ENCODE results near the gene PSMC6. TPM values are rescaled to one million over a fixed set of nuclear protein-coding genes. Genes with fewer than 3 reads are reported as not detected.
A peak's percentile ranks its signal among the peaks of the same experiment; 100 is the strongest.

PSMC6 gene
- total and polyA plus RNA-seq, 2 of the 13 experiments (the other 11 are each of a cell fraction or from before 2014, with no cell fraction given): 90.0 to 210 TPM

DNA sequence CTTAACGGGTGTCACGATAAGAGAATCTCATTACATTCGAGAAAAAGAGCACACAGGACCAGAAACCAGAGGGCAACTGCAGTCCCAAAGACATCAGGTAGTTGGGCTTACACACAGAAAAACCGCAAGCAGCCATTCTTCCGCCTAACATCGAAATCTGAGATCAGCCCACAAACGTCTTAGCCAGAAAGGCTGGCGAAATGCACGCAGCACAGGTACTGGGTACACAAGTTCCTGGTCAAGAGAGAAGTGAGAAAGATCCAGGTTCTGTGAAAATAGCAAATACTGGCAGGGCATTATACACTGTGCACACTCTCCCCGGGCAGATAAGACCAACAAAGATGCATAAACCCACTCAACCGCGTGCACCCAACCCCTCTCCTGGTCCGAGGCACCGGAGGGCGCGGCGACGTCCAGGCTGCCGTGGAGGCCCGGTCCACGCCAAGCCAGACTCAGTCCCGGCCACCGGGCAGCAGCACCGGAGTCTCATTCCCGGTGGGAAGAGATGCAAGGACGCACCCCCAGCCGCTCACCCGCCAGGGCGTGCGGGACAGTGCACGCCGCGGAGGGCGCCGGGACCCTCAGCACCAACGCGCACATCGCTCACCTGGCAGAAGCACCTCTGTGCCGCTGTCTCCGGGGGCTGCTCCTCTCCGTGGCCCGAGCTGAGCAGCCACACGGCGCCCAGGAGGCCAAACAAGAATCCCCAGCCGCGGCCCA is 12.1 kb upstream of the PSMC6 start (continued):
- TF ChIP-seq ZNF850 (CRISPR knock-in tag; conservative IDR thresholded peaks at IDR 0.05): no peak
- TF ChIP-seq ZNF790 (CRISPR knock-in tag; IDR thresholded peaks at IDR 0.05; ENCODE audit: borderline replicate concordance): 0 out of 2 replicates have a peak, but pooled peaks have one; percentile 47
- TF ChIP-seq RNF2 (conservative IDR thresholded peaks at IDR 0.05; ENCODE audit: low read depth): no peak
- TF ChIP-seq ZNF564 (CRISPR knock-in tag; IDR thresholded peaks at IDR 0.05): no peak
- TF ChIP-seq KDM4B (CRISPR knock-in tag; IDR thresholded peaks at IDR 0.05): 0 out of 2 replicates have a peak, but pooled peaks have one; percentile 17
- TF ChIP-seq HDAC1 (CRISPR knock-in tag; IDR thresholded peaks at IDR 0.05): peak; percentile 57
- no peak for TF ChIP-seq ZNF570 (CRISPR knock-in tag; IDR thresholded peaks at IDR 0.05; ENCODE audit: borderline replicate concordance)
- TF ChIP-seq ZMYM3 (CRISPR knock-in tag; IDR thresholded peaks at IDR 0.05): peak; percentile 34; the same call in 1 of the 2 replicates
- no peak for TF ChIP-seq CBX1 (IDR thresholded peaks at IDR 0.05; ENCODE audit: low read depth)
- TF ChIP-seq, protein P1, sequence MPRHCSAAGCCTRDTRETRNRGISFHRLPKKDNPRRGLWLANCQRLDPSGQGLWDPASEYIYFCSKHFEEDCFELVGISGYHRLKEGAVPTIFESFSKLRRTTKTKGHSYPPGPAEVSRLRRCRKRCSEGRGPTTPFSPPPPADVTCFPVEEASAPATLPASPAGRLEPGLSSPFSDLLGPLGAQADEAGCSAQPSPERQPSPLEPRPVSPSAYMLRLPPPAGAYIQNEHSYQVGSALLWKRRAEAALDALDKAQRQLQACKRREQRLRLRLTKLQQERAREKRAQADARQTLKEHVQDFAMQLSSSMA (CRISPR knock-in tag; IDR thresholded peaks at IDR 0.05): 0 out of 2 replicates have a peak, but pooled peaks have one; percentile 28
- peak; percentile 39; the same call in 1 of the 2 replicates for TF ChIP-seq KDM3A (CRISPR knock-in tag; IDR thresholded peaks at IDR 0.05; ENCODE audit: low read depth)
- peak; percentile 73 for TF ChIP-seq SRSF1 (optimal IDR thresholded peaks at IDR 0.05; ENCODE audit: low read depth, low read length)
- TF ChIP-seq, protein P2, sequence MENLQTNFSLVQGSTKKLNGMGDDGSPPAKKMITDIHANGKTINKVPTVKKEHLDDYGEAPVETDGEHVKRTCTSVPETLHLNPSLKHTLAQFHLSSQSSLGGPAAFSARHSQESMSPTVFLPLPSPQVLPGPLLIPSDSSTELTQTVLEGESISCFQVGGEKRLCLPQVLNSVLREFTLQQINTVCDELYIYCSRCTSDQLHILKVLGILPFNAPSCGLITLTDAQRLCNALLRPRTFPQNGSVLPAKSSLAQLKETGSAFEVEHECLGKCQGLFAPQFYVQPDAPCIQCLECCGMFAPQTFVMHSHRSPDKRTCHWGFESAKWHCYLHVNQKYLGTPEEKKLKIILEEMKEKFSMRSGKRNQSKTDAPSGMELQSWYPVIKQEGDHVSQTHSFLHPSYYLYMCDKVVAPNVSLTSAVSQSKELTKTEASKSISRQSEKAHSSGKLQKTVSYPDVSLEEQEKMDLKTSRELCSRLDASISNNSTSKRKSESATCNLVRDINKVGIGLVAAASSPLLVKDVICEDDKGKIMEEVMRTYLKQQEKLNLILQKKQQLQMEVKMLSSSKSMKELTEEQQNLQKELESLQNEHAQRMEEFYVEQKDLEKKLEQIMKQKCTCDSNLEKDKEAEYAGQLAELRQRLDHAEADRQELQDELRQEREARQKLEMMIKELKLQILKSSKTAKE (CRISPR knock-in tag; IDR thresholded peaks at IDR 0.05; ENCODE audit: borderline replicate concordance): no peak
- no peak for TF ChIP-seq TARDBP (CRISPR knock-in tag; IDR thresholded peaks at IDR 0.05)
- no peak for TF ChIP-seq DMTF1 (CRISPR knock-in tag; IDR thresholded peaks at IDR 0.05)
- no peak for TF ChIP-seq ARNTL (CRISPR knock-in tag; IDR thresholded peaks at IDR 0.05)
- TF ChIP-seq NFE2 (CRISPR knock-in tag; IDR thresholded peaks at IDR 0.05): no peak
- TF ChIP-seq SIN3B (IDR thresholded peaks at IDR 0.05; ENCODE audit: low read length): no peak
- TF ChIP-seq MYNN (CRISPR knock-in tag; IDR thresholded peaks at IDR 0.05; ENCODE audit: low read depth): no peak
- no peak for TF ChIP-seq YEATS2 (CRISPR knock-in tag; IDR thresholded peaks at IDR 0.05; ENCODE audit: borderline replicate concordance)
- peak; percentile 44; the same call in 1 of the 2 replicates for TF ChIP-seq ZNF777 (CRISPR knock-in tag; IDR thresholded peaks at IDR 0.05)
- no peak for TF ChIP-seq MXI1 (IDR thresholded peaks at IDR 0.05; ENCODE audit: borderline replicate concordance, low read depth, low read length)
- no peak for TF ChIP-seq RARA (CRISPR knock-in tag; IDR thresholded peaks at IDR 0.05)
- no peak for TF ChIP-seq LCORL (IDR thresholded peaks at IDR 0.05)
- TF ChIP-seq LCORL (CRISPR knock-in tag; IDR thresholded peaks at IDR 0.05): peak; percentile 35; the same call in 1 of the 2 replicates

Data from HepG2 (cell line).